Endodermal cell (in vitro differentiated cells): Measurements from ENCODE around the gene SUGCT. TPM values are rescaled to one million over a fixed set of nuclear protein-coding genes. Genes with fewer than 3 reads are reported as not detected.

ENCODE experiments used
- DNase-seq: peaks from one replicate; pipeline ENCODE4 v3.0.0-alpha.2; 2017
- H3K27ac ChIP-seq: 2 replicates; pipeline ENCODE4 v1.5.1; 2013; ENCODE audit warnings: mild to moderate bottlenecking, low read depth, low read length, moderate library complexity
- H3K27me3 ChIP-seq: 2 replicates; pipeline ENCODE4 v1.6.1; 2013; ENCODE audit warnings: mild to moderate bottlenecking, low read length, moderate library complexity; ENCODE audit not compliant: insufficient read depth, control insufficient read depth, poor library complexity, severe bottlenecking
- H3K36me3 ChIP-seq: 2 replicates; pipeline ENCODE4 v1.7.0; 2013; ENCODE audit warnings: mild to moderate bottlenecking, low read length, moderate library complexity; ENCODE audit not compliant: control insufficient read depth, insufficient read depth
- H3K4me1 ChIP-seq: one replicate; pipeline ENCODE4 v1.7.0; 2013; ENCODE audit warnings: low read length; ENCODE audit not compliant: control insufficient read depth, insufficient read depth
- H3K4me3 ChIP-seq: 2 replicates; pipeline ENCODE4 v1.5.1; 2013; ENCODE audit warnings: mild to moderate bottlenecking, low read length, moderate library complexity
- H3K9ac ChIP-seq: 2 replicates; pipeline ENCODE4 v1.6.1; 2013; ENCODE audit warnings: mild to moderate bottlenecking, low read length, moderate library complexity; ENCODE audit not compliant: poor library complexity, severe bottlenecking; ENCODE audit errors: extremely low read depth
- H3K9me3 ChIP-seq: 2 replicates; pipeline ENCODE4 v1.6.1; 2013; ENCODE audit warnings: mild to moderate bottlenecking, low read length, moderate library complexity; ENCODE audit not compliant: control insufficient read depth
- H3K27ac Mint-ChIP-seq: 2 replicates; pipeline ENCODE4 v1.8.0; 2020; ENCODE audit warnings: mixed read lengths
- H3K27me3 Mint-ChIP-seq: 2 replicates; pipeline ENCODE4 v1.8.0; 2021; ENCODE audit warnings: mild to moderate bottlenecking, mixed read lengths; ENCODE audit not compliant: insufficient read depth
- H3K36me3 Mint-ChIP-seq: 2 replicates; pipeline ENCODE4 v1.8.0; 2020; ENCODE audit warnings: low read depth, mixed read lengths
- H3K4me1 Mint-ChIP-seq: 2 replicates; pipeline ENCODE4 v1.8.0; 2020; ENCODE audit warnings: mixed read lengths
- H3K4me3 Mint-ChIP-seq: 2 replicates; pipeline ENCODE4 v1.8.0; 2020; ENCODE audit warnings: mild to moderate bottlenecking, moderate library complexity, mixed read lengths
- H3K9me3 Mint-ChIP-seq: 2 replicates; pipeline ENCODE4 v1.8.0; 2020; ENCODE audit warnings: mild to moderate bottlenecking, mixed read lengths
- WGBS, 2 experiments: methylation state at CpG; one replicate each; pipeline versions ENCODE4 v1.1.5 to v1.1.7; 2013; ENCODE audit warnings: missing lambda C conversion rate in 2 of 2, mixed read lengths in 1 of 2; ENCODE audit not compliant: insufficient coverage in 1 of 2, insufficient read length in 1 of 2; 5-methylcytosine and 5-hydroxymethylcytosine counted together
- total RNA-seq, 2 donors: library from RNA; stranded (reverse); fragmentation: NEBNext Ultra II Directional in 1 of 2; extraction: Animal tissue kit (Norgen Biotek cat#: 25700) in 1 of 2; gene quantifications; 2 replicates in 1 of 2; 3 replicates in 1 of 2; pipeline ENCODE4 v1.2.1, GENCODE V29; 2021
- TF ChIP-seq, protein P1 (sequence below): fragments of 200-600 bp; sonication (generic); conservative IDR thresholded peaks from 2 replicates; pipeline ENCODE4 v1.5.0; 2021; ENCODE audit warnings: antibody characterized with exemption, mild to moderate bottlenecking

The SUGCT gene
- total RNA-seq, 2 donors from 2014 or later: 3.6 to 3.9 TPM

DNA sequence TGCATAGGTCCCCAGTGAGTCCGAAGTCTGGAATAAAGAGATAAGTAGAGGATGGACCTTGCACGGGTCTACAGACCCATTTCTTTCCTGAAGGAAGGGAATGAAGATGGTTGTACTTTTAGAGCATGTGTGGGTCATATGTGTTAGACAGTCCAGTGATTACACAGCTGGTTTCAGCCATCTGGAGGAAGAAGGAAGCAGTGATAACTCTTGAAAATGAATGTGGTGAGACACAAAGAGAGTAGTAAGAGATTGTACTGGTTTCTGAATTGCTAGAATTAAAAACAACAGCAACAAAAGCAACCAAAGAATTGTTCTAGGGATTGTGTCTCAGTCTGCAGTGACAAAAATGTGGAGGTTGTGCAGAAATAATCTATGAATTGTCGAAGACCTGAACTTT is 258.9 kb downstream of the SUGCT start:
- H3K27ac Mint-ChIP-seq: no peak overlapping the region
- H3K4me1 Mint-ChIP-seq: no peaks in the 10 kb centered on the region
- H3K4me3 Mint-ChIP-seq: no peak overlapping the region

DNA sequence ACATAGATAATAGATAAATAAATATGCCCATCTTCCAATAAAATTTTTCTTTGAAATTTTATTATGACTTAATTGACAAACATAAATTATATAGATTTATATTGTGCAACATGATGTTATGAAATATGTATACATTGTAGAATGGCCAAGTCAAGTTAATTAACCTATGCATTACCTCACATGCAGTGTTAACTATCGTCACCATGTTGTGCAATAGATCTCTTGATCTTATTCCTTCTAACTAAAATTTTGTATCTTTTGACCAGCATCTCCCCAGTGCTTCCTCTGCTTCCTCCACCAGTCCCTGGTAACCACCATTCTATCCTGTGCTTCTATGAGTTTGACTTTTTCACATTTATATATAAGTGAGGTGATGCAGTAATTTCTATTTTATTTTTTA is 259.6 kb downstream of the SUGCT start:
- TF ChIP-seq, protein P1, sequence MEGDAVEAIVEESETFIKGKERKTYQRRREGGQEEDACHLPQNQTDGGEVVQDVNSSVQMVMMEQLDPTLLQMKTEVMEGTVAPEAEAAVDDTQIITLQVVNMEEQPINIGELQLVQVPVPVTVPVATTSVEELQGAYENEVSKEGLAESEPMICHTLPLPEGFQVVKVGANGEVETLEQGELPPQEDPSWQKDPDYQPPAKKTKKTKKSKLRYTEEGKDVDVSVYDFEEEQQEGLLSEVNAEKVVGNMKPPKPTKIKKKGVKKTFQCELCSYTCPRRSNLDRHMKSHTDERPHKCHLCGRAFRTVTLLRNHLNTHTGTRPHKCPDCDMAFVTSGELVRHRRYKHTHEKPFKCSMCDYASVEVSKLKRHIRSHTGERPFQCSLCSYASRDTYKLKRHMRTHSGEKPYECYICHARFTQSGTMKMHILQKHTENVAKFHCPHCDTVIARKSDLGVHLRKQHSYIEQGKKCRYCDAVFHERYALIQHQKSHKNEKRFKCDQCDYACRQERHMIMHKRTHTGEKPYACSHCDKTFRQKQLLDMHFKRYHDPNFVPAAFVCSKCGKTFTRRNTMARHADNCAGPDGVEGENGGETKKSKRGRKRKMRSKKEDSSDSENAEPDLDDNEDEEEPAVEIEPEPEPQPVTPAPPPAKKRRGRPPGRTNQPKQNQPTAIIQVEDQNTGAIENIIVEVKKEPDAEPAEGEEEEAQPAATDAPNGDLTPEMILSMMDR: no peak
- WGBS, 2 experiments: 87 to 100% methylated on average over 1 of the region's 1 CpG

More for the DNA sequence above, 258.9 kb downstream of the SUGCT start:
- Histone ChIP-seq H3K4me3 (no peak overlapping the region), H3K27ac (no peak overlapping the region), H3K27me3 (no peaks in the 10 kb centered on the region), H3K4me1 (no peaks in the 10 kb centered on the region), H3K9me3 (no peaks in the 10 kb centered on the region), H3K9ac (no peak overlapping the region), H3K36me3 (no peaks in the 10 kb centered on the region)
- WGBS, 2 experiments: 85 to 93% methylated on average over 2 to 3 of the region's 3 CpGs
- TF ChIP-seq, protein P1: no peak
- H3K9me3 Mint-ChIP-seq: peaks cover 2% of the 10 kb centered on the region
- no peaks in the 10 kb centered on the region for H3K27me3 Mint-ChIP-seq
- no peak for DNase-seq
- no peaks in the 10 kb centered on the region for H3K36me3 Mint-ChIP-seq

DNA sequence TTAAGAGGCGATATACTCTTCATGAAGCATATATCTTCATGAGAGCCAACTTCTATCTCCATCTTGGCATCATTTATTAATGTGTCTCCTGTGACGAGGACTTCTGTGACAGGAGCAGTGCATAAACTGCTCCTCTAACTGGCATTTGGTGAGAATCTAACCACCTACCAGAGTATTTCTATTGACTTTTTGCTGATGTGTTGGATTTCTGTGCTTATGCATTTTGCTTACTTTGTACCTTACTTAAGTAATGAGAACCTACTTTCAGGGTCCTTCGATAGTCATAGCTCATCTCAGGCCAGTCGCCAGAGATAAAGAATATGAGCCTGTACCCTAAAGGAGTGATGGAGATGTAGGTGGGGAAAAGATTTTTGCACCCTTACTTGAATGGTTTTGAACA is 265.7 kb downstream of the SUGCT start:
- WGBS, 2 experiments: 88% methylated on average over 4 of the region's 4 CpGs; no CpG with 5 or more reads in 1 of the 2 experiments
- DNase-seq: no peak
- Histone ChIP-seq H3K4me1 (no peaks in the 10 kb centered on the region), H3K36me3 (no peaks in the 10 kb centered on the region), H3K4me3 (no peak overlapping the region), H3K27me3 (no peaks in the 10 kb centered on the region), H3K27ac (no peak overlapping the region), H3K9me3 (no peaks in the 10 kb centered on the region), H3K9ac (no peak overlapping the region)
- Mint-ChIP-seq H3K27me3 (no peaks in the 10 kb centered on the region), H3K4me3 (no peak overlapping the region), H3K4me1 (no peaks in the 10 kb centered on the region), H3K9me3 (no peaks in the 10 kb centered on the region), H3K36me3 (no peaks in the 10 kb centered on the region), H3K27ac (no peak overlapping the region)
- TF ChIP-seq, protein P1: no peak

More for the DNA sequence above, 259.6 kb downstream of the SUGCT start:
- Mint-ChIP-seq H3K9me3 (peaks cover 2% of the 10 kb centered on the region), H3K4me3 (no peak overlapping the region), H3K4me1 (no peaks in the 10 kb centered on the region), H3K27ac (no peak overlapping the region), H3K36me3 (no peaks in the 10 kb centered on the region), H3K27me3 (no peaks in the 10 kb centered on the region)
- Histone ChIP-seq H3K9me3 (no peaks in the 10 kb centered on the region), H3K4me3 (no peak overlapping the region), H3K27ac (no peak overlapping the region), H3K4me1 (no peaks in the 10 kb centered on the region), H3K9ac (no peak overlapping the region), H3K36me3 (no peaks in the 10 kb centered on the region), H3K27me3 (no peaks in the 10 kb centered on the region)
- DNase-seq: no peak
